Mesenchymal stem cell (in vitro differentiated cells and primary cell): Measurements from ENCODE around the gene DPAGT1.
"Not testable (repeated sequence)": the region's sequence is repeated elsewhere in the genome, so short reads cannot be mapped to it uniquely, and the experiment has no call there.

Source experiments
- DNase-seq: peaks from one replicate; pipeline ENCODE4 v3.0.0-alpha.2; 2013
- H2AFZ ChIP-seq: one replicate; pipeline ENCODE4 v1.6.1; 2013; ENCODE audit warnings: low read depth, mild to moderate bottlenecking, control low read depth, inconsistent platforms, low read length, moderate library complexity
- H2AK5ac ChIP-seq: 2 replicates; pipeline ENCODE4 v1.6.1; 2013; ENCODE audit warnings: low read length, moderate library complexity, mild to moderate bottlenecking, inconsistent platforms; ENCODE audit not compliant: severe bottlenecking
- H2BK120ac ChIP-seq: one replicate; pipeline ENCODE4 v1.6.1; 2013; ENCODE audit warnings: low read depth, mild to moderate bottlenecking, inconsistent platforms, low read length, moderate library complexity
- H2BK12ac ChIP-seq, 2 experiments: one replicate each; pipeline ENCODE4 v1.6.1; 2013; ENCODE audit warnings: inconsistent platforms in 2 of 2, low read length in 2 of 2, mild to moderate bottlenecking in 2 of 2, moderate library complexity in 2 of 2, control low read depth in 1 of 2
- H2BK15ac ChIP-seq: one replicate; pipeline ENCODE4 v1.6.1; 2013; ENCODE audit warnings: mild to moderate bottlenecking, low read depth, inconsistent platforms; ENCODE audit not compliant: poor library complexity, severe bottlenecking
- H2BK5ac ChIP-seq: 2 replicates; pipeline ENCODE4 v1.6.1; 2013; ENCODE audit warnings: low read depth, mild to moderate bottlenecking, low read length, control low read depth, inconsistent platforms; ENCODE audit not compliant: poor library complexity, severe bottlenecking
- H3K14ac ChIP-seq, 2 experiments: one replicate each; pipeline ENCODE4 v1.6.1; 2013; ENCODE audit warnings: inconsistent platforms in 2 of 2, low read length in 2 of 2, control low read depth in 1 of 2, mild to moderate bottlenecking in 1 of 2, moderate library complexity in 1 of 2
- H3K18ac ChIP-seq, 2 experiments: one replicate each; pipeline ENCODE4 v1.6.1; 2013; ENCODE audit warnings: inconsistent platforms in 2 of 2, low read length in 2 of 2, control low read depth in 1 of 2, low read depth in 1 of 2, mild to moderate bottlenecking in 1 of 2
- H3K23ac ChIP-seq, 2 experiments: one replicate each; pipeline ENCODE4 v1.6.1; 2013; ENCODE audit warnings: inconsistent platforms in 2 of 2, low read length in 2 of 2, mild to moderate bottlenecking in 2 of 2, moderate library complexity in 2 of 2, control low read depth in 1 of 2
- H3K27ac ChIP-seq: 2 replicates; pipeline ENCODE4 v1.5.1; 2013; ENCODE audit warnings: mild to moderate bottlenecking, moderate library complexity, low read length, control low read depth, inconsistent platforms; ENCODE audit not compliant: poor library complexity, severe bottlenecking
- H3K27me3 ChIP-seq, 2 experiments: 2 replicates each; pipeline versions ENCODE4 v1.6.1 to v1.7.0; 2013; ENCODE audit warnings: low read length in 2 of 2, mild to moderate bottlenecking in 2 of 2, moderate library complexity in 2 of 2, control low read depth in 1 of 2, inconsistent platforms in 1 of 2; ENCODE audit not compliant: control insufficient read depth in 1 of 2, insufficient read depth in 1 of 2
- H3K36me3 ChIP-seq, 2 experiments: 2 replicates each; pipeline versions ENCODE4 v1.6.1 to v1.7.0; 2013; ENCODE audit warnings: low read length in 2 of 2, control low read depth in 1 of 2, inconsistent platforms in 1 of 2, low read depth in 1 of 2, mild to moderate bottlenecking in 1 of 2; ENCODE audit not compliant: insufficient read depth in 2 of 2, control insufficient read depth in 1 of 2
- H3K4ac ChIP-seq, 2 experiments: one replicate each; pipeline ENCODE4 v1.6.1; 2013; ENCODE audit warnings: inconsistent platforms in 2 of 2, low read length in 2 of 2, mild to moderate bottlenecking in 2 of 2, moderate library complexity in 2 of 2, control low read depth in 1 of 2, low read depth in 1 of 2
- H3K4me1 ChIP-seq: 2 replicates; pipeline ENCODE4 v1.6.1; 2013; ENCODE audit warnings: low read depth, low read length, control low read depth; ENCODE audit not compliant: control insufficient read depth, insufficient read depth
- H3K4me2 ChIP-seq: 2 replicates; pipeline ENCODE4 v1.6.1; 2013; ENCODE audit warnings: low read length, mild to moderate bottlenecking, inconsistent platforms; ENCODE audit not compliant: poor library complexity, severe bottlenecking
- H3K4me3 ChIP-seq, 2 experiments: 2 replicates each; pipeline versions ENCODE4 v1.5.1 to v1.7.0; 2013; ENCODE audit warnings: low read length in 2 of 2, mild to moderate bottlenecking in 2 of 2, control low read depth in 1 of 2, low read depth in 1 of 2; ENCODE audit not compliant: insufficient read depth in 1 of 2
- H3K79me1 ChIP-seq: replicated peaks from 2 replicates; pipeline ENCODE4 v1.6.1; 2013; ENCODE audit warnings: mild to moderate bottlenecking, control low read depth, low read length, inconsistent platforms; ENCODE audit not compliant: poor library complexity, severe bottlenecking
- H3K9ac ChIP-seq: 2 replicates; pipeline ENCODE4 v1.7.0; 2013; ENCODE audit warnings: mild to moderate bottlenecking, low read length, moderate library complexity
- H3K9me3 ChIP-seq: 2 replicates; pipeline ENCODE4 v1.7.0; 2013; ENCODE audit warnings: mild to moderate bottlenecking, low read length; ENCODE audit not compliant: control insufficient read depth
- H4K8ac ChIP-seq: one replicate; pipeline ENCODE4 v1.6.1; 2013; ENCODE audit warnings: inconsistent platforms, mild to moderate bottlenecking, low read length, moderate library complexity
- H4K91ac ChIP-seq: one replicate; pipeline ENCODE4 v1.6.1; 2013; ENCODE audit warnings: mild to moderate bottlenecking, low read length, inconsistent platforms
- WGBS: methylation state at CpG from one replicate; pipeline ENCODE4 v1.1.7; 2013; ENCODE audit warnings: mixed read lengths; 5-methylcytosine and 5-hydroxymethylcytosine counted together

DPAGT1 gene

GRCh38 chr11:119059128-119059527, 42.5 kb downstream of the DPAGT1 start:
- H3K27me3 ChIP-seq, H2BK12ac ChIP-seq, H3K9me3 ChIP-seq, DNase-seq, H3K23ac ChIP-seq, H3K4me2 ChIP-seq, H4K91ac ChIP-seq, H3K4ac ChIP-seq, H2BK120ac ChIP-seq, H3K18ac ChIP-seq, H3K27ac ChIP-seq, H3K4me3 ChIP-seq, H3K9ac ChIP-seq, H4K8ac ChIP-seq, H3K14ac ChIP-seq, H2BK15ac ChIP-seq, H2BK5ac ChIP-seq, H2AK5ac ChIP-seq, H2AFZ ChIP-seq: not testable (repeated sequence)
- H3K79me1 ChIP-seq = peaks cover 21% of the 10 kb centered on the region
- peaks cover 15% of the 10 kb centered on the region for H3K4me1 ChIP-seq
- 86% methylated on average over 8 of the region's 35 CpGs for WGBS
- H3K36me3 ChIP-seq = peaks cover 15 to 18% of the 10 kb centered on the region in 2 experiments

- peak within 1 kb of the TSS; percentile 61 for H4K8ac ChIP-seq
- H3K4me2 ChIP-seq = peak within 1 kb of the TSS; percentile 98
- H3K9me3 ChIP-seq = no peaks in the 10 kb centered on the region
- H3K27ac ChIP-seq = peak within 1 kb of the TSS; percentile 77
- H3K23ac ChIP-seq = peak within 1 kb of the TSS in 1 of 2 experiments; percentile 94
- DNase-seq = peak; percentile 97
- peak within 1 kb of the TSS; percentile 21 for H2AK5ac ChIP-seq
- H3K14ac ChIP-seq = peak within 1 kb of the TSS in 1 of 2 experiments; percentile 98
- H3K9ac ChIP-seq = peak within 1 kb of the TSS; percentile 94
- H3K79me1 ChIP-seq = peaks cover 35% of the 10 kb centered on the region
- peak within 1 kb of the TSS; percentile 50 for H2BK15ac ChIP-seq
- peak within 1 kb of the TSS; percentile 8 for H2BK120ac ChIP-seq
- peak within 1 kb of the TSS; percentile 59 to 95 for H3K18ac ChIP-seq
- H3K4me1 ChIP-seq = peaks cover 15% of the 10 kb centered on the region
- H3K4ac ChIP-seq = peak within 1 kb of the TSS; percentile 67 to 82
- H4K91ac ChIP-seq = peak within 1 kb of the TSS; percentile 62
- no peaks in the 10 kb centered on the region for H3K27me3 ChIP-seq
- H3K36me3 ChIP-seq = peaks cover 31 to 37% of the 10 kb centered on the region in 2 experiments
- H3K4me3 ChIP-seq = peak within 1 kb of the TSS; percentile 91 to 95
- H2BK5ac ChIP-seq = peak within 1 kb of the TSS; percentile 71
- peak within 1 kb of the TSS in 1 of 2 experiments; percentile 17 for H2BK12ac ChIP-seq
- H2AFZ ChIP-seq = peak within 1 kb of the TSS; percentile 92
- under 1% methylated on average over 68 of the region's 79 CpGs for WGBS
These were observed 44.5 kb downstream of the DPAGT1 start, which contains the start of gene HYOU1 for GRCh38 chr11:119057000-119057769. Gene HYOU1, minus strand, starts transcription at chr11:119057205. Its CDS starts 1,045 bp downstream, at chr11:119056160.

DNA sequence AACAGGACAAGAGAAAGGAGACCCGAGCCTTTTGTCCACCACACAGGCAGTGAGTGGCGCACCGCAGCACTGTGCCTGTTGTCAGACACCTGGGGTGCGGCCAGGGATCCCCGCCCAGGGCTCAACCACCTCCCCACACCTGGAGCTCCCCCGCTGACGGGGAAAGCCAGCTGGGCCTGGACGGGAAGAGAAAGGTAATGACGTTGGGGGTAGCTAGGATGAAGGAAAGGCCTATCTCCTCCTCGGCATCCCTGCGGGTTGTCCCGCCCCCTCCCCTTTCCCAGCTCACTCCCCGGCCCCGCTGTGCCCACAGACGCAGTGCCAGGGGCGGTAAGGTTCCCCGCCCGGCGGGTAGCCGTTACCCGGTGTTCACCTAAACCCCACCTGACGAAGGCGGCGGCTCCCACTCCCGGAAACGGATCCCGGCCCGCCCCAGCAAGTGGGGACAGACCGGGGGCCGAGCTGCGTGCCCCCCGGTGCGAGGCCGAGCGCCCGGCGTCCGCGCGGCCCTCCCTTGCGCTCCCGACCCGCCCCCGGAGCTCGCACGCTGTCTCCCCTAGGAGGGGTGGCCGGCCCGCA, 45.1 kb downstream of the DPAGT1 start:
- peak overlapping the region; percentile 91 to 95 for H3K4me3 ChIP-seq
- H2AFZ ChIP-seq = peak overlapping the region; percentile 92
- H3K9ac ChIP-seq = peak overlapping the region; percentile 94
- H3K4me2 ChIP-seq = peak overlapping the region; percentile 76
- no peaks in the 10 kb centered on the region for H3K9me3 ChIP-seq
- H2BK120ac ChIP-seq = peak overlapping the region; percentile 8
- peaks cover 15% of the 10 kb centered on the region for H3K4me1 ChIP-seq
- peak overlapping the region; percentile 71 for H2BK5ac ChIP-seq
- WGBS = under 1% methylated on average over 32 of the region's 48 CpGs
- peak overlapping the region; percentile 62 for H4K91ac ChIP-seq
- peak overlapping the region; percentile 57 for H4K8ac ChIP-seq
- peak overlapping the region in 1 of 2 experiments; percentile 94 for H3K23ac ChIP-seq
- H2BK15ac ChIP-seq = no peak overlapping the region
- H2BK12ac ChIP-seq = peak overlapping the region in 1 of 2 experiments; percentile 17
- peaks cover 38 to 43% of the 10 kb centered on the region in 2 experiments for H3K36me3 ChIP-seq
- H3K18ac ChIP-seq = peak overlapping the region; percentile 52 to 95
- DNase-seq = peak; percentile 19
- peaks cover 42% of the 10 kb centered on the region for H3K79me1 ChIP-seq
- peak overlapping the region; percentile 21 for H2AK5ac ChIP-seq
- no peaks in the 10 kb centered on the region for H3K27me3 ChIP-seq
- peak overlapping the region in 1 of 2 experiments; percentile 98 for H3K14ac ChIP-seq
- H3K4ac ChIP-seq = peak overlapping the region; percentile 67 to 82
- peak overlapping the region; percentile 51 for H3K27ac ChIP-seq

GRCh38 chr11:119055901-119056300, 45.8 kb downstream of the DPAGT1 start:
- Histone ChIP-seq H3K4me2 (peak overlapping the region; percentile 76), H2BK15ac (no peak overlapping the region), H2BK5ac (no peak overlapping the region), H3K4me1 (peaks cover 15% of the 10 kb centered on the region), H2AK5ac (no peak overlapping the region), H3K79me1 (peaks cover 44% of the 10 kb centered on the region), H3K23ac (no peak overlapping the region), H3K9ac (peak overlapping the region; percentile 94), H2AFZ (peak overlapping the region; percentile 92), H3K27me3 (no peaks in the 10 kb centered on the region), H3K9me3 (no peaks in the 10 kb centered on the region), H2BK12ac (no peak overlapping the region), H2BK120ac (no peak overlapping the region), H4K8ac (peak overlapping the region; percentile 17), H3K18ac (no peak overlapping the region), H3K14ac (no peak overlapping the region), H3K4ac (peak overlapping the region in 1 of 2 experiments; percentile 2), H3K27ac (peak overlapping the region; percentile 44), H3K36me3 (peaks cover 44 to 47% of the 10 kb centered on the region in 2 experiments), H4K91ac (peak overlapping the region; percentile 59), H3K4me3 (peak overlapping the region; percentile 91 to 95)
- 56% methylated on average over 6 of the region's 6 CpGs for WGBS
- DNase-seq = peak; percentile 53
